Brain microvascular endothelial cell (primary cell): ENCODE results near the gene CEACAM18.
"Not testable (repeated sequence)": the region's sequence is repeated elsewhere in the genome, so short reads cannot be mapped to it uniquely, and the experiment has no call there.

Source experiments
- DNase-seq: peaks from one replicate; pipeline ENCODE4 v3.0.0-alpha.2; 2020
- H3K27ac ChIP-seq: fragments of 250-450 bp; sonication (Bioruptor Pico); 2 replicates; pipeline ENCODE4 v1.5.1; 2020; ENCODE audit warnings: mild to moderate bottlenecking, moderate library complexity
- H3K27me3 ChIP-seq: fragments of 250-450 bp; sonication (Bioruptor Pico); replicated peaks from 2 replicates; pipeline ENCODE4 v1.5.1; 2020; ENCODE audit warnings: mild to moderate bottlenecking
- H3K36me3 ChIP-seq: fragments of 250-450 bp; sonication (Bioruptor Pico); replicated peaks from 2 replicates; pipeline ENCODE4 v1.5.1; 2020; ENCODE audit warnings: mild to moderate bottlenecking
- H3K4me3 ChIP-seq: 2 replicates; pipeline ENCODE4 v1.5.1; 2011; ENCODE audit warnings: low read depth, mild to moderate bottlenecking, control low read depth, low read length, moderate library complexity
- CTCF ChIP-seq: IDR thresholded peaks from 2 replicates; pipeline ENCODE4 v1.5.1; 2011; ENCODE audit warnings: low read depth, mild to moderate bottlenecking, moderate library complexity, low read length, control low read depth, inconsistent platforms; ENCODE audit errors: missing control alignments
- in situ Hi-C: cut with HindIII; loops from 2 replicates; pipeline ENCODE4 v1.10.0; 2017; ENCODE audit warnings: low sequenced_read_pairs, low pct_ligation_motif_present

Gene CEACAM18

DNA sequence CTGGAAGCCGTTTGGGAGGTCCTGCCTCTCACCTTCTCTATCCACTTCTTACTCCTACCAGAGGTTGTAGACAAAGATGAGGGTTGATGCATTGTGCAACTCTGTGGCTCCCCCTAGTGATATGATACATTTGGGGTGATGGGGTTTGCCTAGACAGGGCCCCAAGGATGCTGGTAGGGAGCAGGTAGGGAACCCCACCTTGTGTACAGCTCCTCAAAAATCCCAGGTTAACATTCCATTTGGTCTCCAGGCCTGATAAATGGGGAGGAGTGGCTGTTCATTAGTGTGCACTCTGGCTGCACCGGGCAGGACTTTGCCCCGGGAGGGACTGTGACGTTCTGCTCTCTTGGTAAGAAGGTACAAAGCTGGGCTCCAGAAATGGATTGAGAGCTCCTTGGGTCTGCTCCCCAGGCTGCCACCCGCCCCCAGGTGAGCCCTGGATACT is 39.3 kb upstream of the CEACAM18 start:
- no peaks in the 10 kb centered on the region for H3K27me3 ChIP-seq
- no peak overlapping the region for H3K27ac ChIP-seq
- DNase-seq: no peak
- in situ Hi-C loops: no loop called here
- no peak for TF ChIP-seq CTCF
- H3K4me3 ChIP-seq: no peak overlapping the region
- no peaks in the 10 kb centered on the region for H3K36me3 ChIP-seq

- no peak overlapping the region for H3K4me3 ChIP-seq
- H3K27ac ChIP-seq: no peak overlapping the region
- TF ChIP-seq CTCF: no peak
- no peaks in the 10 kb centered on the region for H3K36me3 ChIP-seq
- in situ Hi-C loops: no loop called here
- DNase-seq: no peak
- no peaks in the 10 kb centered on the region for H3K27me3 ChIP-seq
Observed at GRCh38 chr19:51440052-51440451, 38.3 kb upstream of the CEACAM18 start.

DNA sequence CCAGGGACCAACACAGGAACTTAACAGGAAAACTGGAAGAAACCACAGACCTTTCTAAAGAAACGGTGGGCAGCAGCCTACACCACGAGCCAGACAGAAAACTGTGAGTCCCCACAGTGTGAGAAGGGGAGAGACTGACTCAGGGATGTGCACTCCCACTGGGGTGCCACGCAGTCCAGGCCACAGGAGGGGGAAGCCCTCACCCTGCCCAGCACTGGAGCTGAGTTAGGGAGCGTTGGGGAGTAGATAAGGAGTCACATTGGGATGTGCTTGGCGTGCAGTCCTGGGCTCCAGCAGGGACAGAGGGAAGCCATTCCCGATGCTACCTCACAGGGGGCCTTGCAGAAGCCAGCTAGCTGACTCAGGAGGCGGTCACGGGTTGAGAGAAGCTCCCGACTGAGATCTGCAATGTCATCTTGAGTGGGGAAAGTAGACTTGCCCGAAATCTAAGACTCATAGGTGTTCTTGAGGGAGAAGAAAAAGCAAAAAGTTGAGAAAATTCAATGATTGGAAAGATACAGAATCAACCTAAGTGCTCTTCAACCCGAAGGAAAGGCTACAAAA is 37.4 kb upstream of the CEACAM18 start:
- Histone ChIP-seq H3K27me3 (no peaks in the 10 kb centered on the region), H3K36me3 (no peaks in the 10 kb centered on the region), H3K4me3 (no peak overlapping the region), H3K27ac (no peak overlapping the region)
- DNase-seq: no peak
- in situ Hi-C loops: no loop called here
- TF ChIP-seq CTCF: no peak

- H3K4me3 ChIP-seq: no peak overlapping the region
- no peak overlapping the region for H3K27ac ChIP-seq
- H3K36me3 ChIP-seq: no peaks in the 10 kb centered on the region
- no peak for DNase-seq
- no peaks in the 10 kb centered on the region for H3K27me3 ChIP-seq
- in situ Hi-C loops: no loop called here
- TF ChIP-seq CTCF: no peak
Observed at GRCh38 chr19:51441410-51442390, 36.6 kb upstream of the CEACAM18 start.

DNA sequence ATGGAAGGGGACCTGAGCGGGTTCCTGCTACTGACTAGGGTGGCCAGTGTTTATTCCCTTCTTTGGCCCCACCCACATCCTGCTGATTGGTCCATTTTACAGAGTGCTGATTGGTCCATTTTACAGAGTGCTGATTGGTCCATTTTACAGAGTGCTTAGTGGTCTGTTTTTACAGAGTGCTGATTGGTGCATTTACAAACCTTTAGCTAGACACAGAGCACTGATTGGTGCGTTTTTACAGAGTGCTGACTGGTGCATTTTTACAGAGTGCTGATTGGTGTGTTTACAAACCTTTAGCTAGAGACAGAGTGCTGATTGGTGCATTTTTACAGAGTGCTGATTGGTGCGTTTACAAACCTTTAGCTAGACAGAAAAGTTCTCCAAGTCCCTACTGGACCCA is 30.8 kb upstream of the CEACAM18 start:
- in situ Hi-C loops, H3K4me3 ChIP-seq, H3K36me3 ChIP-seq, H3K27ac ChIP-seq, H3K27me3 ChIP-seq, DNase-seq: not testable (repeated sequence)

- no peak for TF ChIP-seq CTCF
- in situ Hi-C loops: no loop called here
- Histone ChIP-seq H3K4me3 (no peak overlapping the region), H3K27me3 (no peaks in the 10 kb centered on the region), H3K36me3 (no peaks in the 10 kb centered on the region), H3K27ac (no peak overlapping the region)
- DNase-seq: no peak
Observed at GRCh38 chr19:51448011-51448410, 30.3 kb upstream of the CEACAM18 start.
